GM12801 (cell line): ENCODE measurements around the gene MX1.

Experiments
- TF ChIP-seq, protein P1 (sequence below): IDR thresholded peaks from one replicate; pipeline ENCODE4 v1.5.1; 2011; ENCODE audit warnings: control low read depth; ENCODE audit not compliant: insufficient read length; ENCODE audit errors: extremely low read depth

Gene MX1

DNA sequence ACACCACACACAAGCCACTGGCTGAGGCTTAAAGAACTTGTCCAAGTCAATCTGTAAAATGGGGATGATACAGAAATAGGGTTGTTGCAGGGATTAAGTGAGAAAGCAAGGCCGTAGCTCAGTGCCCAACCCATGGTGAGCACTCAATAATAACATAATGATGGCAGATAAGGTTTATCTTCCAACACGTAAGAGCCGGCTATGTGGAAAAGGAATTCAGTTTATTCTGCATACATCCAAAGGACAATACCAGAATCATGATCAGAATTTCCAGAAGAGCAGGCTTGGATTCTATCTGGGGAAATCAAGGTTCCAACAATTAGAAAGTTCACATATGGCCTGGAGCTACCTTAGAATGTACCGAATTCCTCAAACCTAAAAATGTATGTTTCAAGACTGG is 77.3 kb downstream of the MX1 start:
- TF ChIP-seq, protein P1, sequence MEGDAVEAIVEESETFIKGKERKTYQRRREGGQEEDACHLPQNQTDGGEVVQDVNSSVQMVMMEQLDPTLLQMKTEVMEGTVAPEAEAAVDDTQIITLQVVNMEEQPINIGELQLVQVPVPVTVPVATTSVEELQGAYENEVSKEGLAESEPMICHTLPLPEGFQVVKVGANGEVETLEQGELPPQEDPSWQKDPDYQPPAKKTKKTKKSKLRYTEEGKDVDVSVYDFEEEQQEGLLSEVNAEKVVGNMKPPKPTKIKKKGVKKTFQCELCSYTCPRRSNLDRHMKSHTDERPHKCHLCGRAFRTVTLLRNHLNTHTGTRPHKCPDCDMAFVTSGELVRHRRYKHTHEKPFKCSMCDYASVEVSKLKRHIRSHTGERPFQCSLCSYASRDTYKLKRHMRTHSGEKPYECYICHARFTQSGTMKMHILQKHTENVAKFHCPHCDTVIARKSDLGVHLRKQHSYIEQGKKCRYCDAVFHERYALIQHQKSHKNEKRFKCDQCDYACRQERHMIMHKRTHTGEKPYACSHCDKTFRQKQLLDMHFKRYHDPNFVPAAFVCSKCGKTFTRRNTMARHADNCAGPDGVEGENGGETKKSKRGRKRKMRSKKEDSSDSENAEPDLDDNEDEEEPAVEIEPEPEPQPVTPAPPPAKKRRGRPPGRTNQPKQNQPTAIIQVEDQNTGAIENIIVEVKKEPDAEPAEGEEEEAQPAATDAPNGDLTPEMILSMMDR: no peak

DNA sequence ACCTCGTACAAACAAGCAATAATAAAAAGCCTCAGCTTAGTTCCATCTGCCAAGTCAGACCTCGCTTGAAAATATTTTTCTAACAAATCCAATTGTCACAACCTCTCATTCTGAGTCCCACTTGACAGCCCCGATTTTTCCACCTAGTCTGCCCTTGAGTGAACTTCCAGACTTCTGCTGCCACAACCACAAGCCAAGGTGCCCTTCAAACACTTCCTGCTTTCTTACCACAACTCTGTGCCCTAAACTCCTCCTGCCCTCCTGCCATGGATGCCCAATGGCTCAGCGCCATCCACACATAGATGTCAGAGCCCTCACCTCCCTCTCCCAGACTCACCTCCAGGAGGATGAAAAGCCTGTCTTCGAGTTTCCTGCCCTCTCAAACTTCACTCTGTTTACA is 78.0 kb downstream of the MX1 start:
- TF ChIP-seq, protein P1: no peak

DNA sequence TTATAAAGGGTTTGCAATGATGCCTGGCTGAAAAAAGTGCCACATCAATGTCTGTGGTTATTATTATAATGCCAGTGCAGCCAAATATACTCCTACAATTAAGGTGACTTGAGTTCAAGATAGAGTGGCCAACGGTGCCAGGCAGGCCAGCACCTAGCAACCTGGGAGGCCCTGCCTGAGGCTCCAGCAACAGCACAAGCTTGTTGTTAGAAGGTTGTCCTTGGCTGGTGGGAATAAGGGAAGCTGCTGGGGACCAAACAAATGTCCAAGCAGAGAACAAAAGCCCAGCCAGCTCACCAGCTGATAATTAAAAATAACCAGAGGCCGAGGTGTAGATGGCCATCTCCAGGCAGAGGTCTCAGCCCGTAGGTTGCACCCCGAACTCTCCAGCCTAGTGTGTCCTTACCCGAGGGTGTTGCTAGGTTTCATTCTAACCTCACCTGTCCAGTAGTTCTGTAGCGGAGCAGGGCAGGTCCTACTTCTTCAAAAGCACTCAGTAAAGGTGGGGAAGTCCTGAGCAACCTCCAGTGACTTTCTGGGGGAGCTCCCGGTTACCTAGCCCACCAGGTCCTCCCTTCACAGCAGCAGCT is 80.1 kb downstream of the MX1 start:
- TF ChIP-seq, protein P1: no peak

DNA sequence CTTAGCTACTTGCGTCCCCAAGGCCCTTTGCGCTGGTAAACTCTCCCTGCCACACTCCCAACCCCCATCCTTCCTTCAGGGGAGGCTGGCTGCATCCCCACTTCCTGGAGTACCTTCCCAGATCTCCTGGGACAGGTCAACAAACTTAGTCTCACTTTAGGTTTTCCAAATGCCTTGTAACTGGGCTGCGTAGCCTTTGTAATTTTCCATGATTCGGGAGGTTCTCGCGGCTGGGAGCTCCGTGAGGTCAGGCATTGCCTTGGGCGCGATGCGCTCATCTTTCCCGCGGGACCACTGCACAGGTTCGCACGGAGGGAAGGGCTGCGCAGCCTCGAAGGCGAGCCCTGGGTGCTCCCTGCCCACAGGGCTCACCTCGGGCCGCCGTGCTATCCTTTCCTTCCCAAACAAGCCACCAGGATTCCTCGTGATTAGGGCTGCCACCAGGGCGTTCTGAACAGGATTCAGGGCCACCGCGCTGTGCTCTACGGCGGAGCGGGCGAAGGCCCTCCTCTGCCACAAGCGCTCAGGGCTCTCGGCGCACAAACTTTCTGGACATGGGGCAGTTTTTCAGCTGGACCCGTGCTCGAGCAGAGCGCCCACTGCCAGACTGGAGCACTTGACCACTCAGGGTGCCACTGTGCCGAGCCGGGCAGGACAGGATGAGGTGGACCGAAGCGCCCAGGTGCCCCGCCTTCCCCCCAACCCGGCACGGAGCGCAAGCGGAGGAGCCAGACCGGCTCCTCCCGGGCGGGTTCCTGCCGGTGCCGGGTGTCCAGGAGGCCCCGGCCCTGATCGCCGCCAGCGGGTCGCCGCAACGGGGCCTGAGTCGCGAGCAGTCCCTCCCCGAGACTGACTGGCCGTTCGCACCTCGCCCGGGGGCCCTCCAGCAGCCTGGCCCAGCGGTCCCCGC is 80.8 kb downstream of the MX1 start:
- TF ChIP-seq, protein P1: no peak

DNA sequence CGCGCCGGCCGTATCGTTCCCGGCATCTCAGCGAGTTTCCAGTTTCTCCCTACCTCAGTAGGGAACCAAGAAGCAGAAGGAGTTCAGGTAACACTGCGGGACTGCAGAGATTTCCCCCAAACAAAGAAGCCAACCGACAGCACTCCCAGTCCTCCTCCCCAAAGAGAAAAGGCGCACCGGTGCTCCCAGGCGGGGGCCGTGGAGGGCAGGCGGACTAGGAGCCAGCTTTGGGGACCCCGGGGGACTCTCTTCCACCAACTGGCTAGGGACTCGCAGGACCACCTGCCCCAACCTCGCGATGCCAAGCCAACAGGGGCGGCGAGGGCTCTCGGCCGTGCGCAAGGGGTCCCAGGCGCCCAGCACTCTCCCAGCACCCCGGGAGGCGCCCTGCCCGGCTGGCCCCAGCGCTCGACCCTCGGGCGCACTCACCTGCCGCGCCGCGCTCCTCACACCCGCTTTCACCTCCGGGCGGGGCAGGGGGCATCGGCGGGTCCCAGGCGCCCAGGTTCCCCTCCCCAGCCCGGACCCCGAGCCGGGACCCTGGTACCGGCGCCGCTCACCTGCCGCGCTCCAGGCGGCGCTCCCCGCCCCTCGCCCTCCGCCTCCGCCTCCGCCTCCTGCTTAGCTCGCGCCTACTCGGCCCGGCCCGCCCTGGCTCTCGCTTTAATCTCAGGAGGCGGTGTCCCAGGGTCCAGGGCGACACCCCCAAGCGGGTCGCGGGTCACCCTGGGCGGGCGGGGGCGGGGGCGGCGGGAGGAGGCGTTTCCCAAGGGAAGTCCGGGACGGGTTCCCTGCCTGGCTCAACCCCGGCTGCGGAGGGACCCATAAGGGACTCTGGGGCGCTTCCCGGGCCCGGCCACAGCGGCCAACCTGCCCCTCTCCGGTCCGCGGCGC is 81.7 kb downstream of the MX1 start, which contains the start of gene TMPRSS2:
Gene TMPRSS2, minus strand, starts transcription at position 638 of the 894 bp plus-strand sequence. CDS start 10,025 bp downstream, outside the sequence.
- TF ChIP-seq, protein P1: no peak

DNA sequence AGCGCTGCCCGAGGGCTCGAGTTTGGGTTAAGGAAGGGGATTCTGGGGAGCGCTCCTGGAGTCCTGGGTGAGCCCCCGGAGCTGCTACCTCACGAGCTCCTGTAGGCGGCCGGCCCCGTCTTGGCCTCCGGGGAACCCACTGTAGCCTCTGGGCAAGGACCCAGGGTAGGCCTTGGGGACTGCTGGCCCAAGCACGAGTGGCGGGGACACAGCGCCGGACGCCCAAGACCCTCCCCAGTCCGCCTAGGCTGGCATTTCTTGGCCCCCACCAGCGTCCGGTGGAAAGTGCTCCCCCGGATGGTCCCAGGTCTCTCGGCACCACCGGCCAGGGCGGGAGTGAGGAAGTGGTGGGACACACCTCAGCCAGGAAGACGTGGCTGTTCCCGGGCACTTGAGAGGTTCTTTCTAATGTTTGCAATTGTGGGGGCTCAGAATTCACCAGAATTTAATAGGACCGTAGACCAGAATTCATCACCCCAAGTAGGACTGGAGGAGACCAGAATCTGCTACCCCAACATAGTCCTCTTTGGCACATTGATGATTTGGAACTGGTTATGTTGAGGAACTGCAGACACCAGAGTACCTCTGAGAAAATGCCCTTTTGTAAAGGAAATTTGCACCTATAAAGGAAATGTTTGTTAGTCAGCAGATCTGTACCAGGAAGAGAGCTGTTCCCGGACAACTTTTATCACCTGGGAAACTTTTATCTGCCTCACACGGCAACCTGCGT is 82.5 kb downstream of the MX1 start:
- TF ChIP-seq, protein P1: no peak
